Anterior cingulate cortex (tissue), 58 donors: ENCODE results near the gene KRTAP10-11.

Experiments
- DNase-seq, 58 donors: peaks; one replicate each; lab custom pipeline; 2025; lab: John Stamatoyannopoulos, UW

KRTAP10-11 gene

DNA sequence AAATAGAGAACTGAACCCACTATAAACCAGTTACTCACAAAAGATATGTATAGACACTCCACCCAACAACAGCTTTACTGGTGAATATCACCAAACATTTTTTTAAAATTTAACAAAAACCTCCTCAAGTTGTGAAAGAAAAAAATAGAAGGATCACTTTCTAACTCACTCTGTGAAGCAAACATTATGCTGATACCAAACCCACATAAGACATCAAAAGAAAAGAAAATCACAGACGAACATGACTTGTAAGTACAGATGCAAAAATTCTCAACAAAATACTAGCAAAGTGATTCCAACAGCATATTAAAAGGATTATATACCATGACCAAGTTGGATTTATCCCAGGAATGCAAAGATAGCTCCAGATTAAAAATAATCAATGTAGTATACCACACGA is 45.5 kb downstream of the KRTAP10-11 start:
- DNase-seq: no peak

DNA sequence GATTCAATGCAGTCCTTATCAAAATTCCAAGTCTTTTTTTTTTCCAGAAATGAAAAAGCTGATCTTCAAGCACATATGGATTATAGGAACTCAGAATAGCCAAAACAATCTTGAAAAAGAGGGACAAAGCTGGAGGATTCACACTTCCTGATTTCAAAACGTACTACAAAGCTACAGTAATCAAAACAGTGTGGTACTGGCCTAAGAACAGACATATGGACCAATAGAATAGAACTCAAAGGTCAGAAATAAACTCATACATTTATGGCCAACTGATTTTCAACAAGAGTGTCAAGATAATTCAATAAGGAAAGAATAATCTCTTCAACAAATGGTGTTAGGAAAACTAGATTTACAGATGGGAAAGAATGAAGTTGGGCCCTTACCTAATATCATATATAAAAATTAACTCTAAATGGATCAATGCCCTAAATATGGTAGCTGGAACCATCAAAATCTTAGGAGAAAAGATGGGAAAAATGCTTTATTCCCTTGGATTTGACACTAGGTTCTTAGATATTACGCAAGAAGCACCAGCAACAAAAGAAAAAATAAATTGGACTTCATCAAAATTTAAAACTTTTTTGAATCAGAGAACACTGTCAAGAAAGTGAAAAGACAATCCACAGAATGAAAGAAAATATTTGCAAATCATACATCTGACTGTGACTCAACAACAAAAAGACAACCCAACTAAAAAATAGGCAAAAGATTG is 46.7 kb downstream of the KRTAP10-11 start:
- no peak for DNase-seq

- no peak for DNase-seq
Observed at GRCh38 chr21:44694776-44695175, 48.6 kb downstream of the KRTAP10-11 start.

DNA sequence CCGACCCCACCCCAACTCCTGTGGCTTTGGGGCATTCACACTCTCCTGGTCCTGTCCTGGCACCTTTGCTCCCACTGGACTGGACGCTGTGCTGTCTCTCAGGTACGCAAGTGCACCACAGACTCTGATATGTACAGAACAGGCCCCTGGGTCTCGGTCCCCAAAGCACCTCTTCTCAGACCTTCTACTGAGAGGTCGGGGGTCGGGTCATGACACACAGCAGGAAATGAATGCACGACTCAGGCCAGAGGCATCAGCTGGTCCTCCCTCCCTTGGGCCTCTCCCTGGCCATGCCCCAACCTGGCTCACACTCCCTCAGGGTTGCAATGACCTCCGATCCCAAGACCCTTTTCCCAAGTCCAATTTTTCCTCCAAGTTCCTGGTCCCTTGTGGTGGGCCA is 49.0 kb downstream of the KRTAP10-11 start:
- no peak for DNase-seq

DNA sequence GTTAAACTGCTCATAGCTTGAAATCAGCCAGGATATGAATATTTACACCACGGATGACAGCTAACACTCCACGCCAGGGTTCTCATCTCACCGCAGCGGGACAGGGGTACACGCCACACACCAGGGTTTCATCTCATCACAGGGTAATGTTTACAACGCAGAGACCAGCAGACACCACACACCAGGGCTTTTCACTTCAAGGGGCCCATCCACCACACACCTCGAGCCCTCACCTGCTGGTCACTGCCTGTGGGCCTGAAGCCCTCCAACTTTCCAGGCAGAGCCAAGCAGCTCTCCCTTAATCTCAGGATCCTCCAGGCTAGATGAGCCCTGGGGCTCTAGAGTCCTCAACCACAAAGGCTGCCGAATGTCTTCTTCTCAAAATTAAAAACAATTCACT is 49.4 kb downstream of the KRTAP10-11 start:
- DNase-seq: no peak

- no peak for DNase-seq
Observed at GRCh38 chr21:44696572-44696971, 50.4 kb downstream of the KRTAP10-11 start.
